Spleen (tissue), 11 donors: ENCODE measurements around the gene DGCR6L. TPM values are rescaled to one million over a fixed set of nuclear protein-coding genes. Genes with fewer than 3 reads are reported as not detected.
"Not testable (repeated sequence)": the region's sequence is repeated elsewhere in the genome, so short reads cannot be mapped to it uniquely, and the experiment has no call there.

Experiments used
- DNase-seq: peaks from one replicate; pipeline ENCODE4 v3.0.0-alpha.2; 2020
- H3K27ac ChIP-seq, 8 donors: fragments of 200-600 bp; sonication (generic) in 7 of 8; 1 replicate in 4 of 8; 2 replicates in 4 of 8; pipeline versions ENCODE4 v1.5.0 to v1.8.0; 2016 to 2021; ENCODE audit warnings: inconsistent platforms in 4 of 8, mild to moderate bottlenecking in 4 of 8, moderate library complexity in 1 of 8
- H3K27me3 ChIP-seq, 7 donors: fragments of 200-600 bp; sonication (generic) in 6 of 7; replicated peaks in 1 of 7; 1 replicate in 4 of 7; 2 replicates in 3 of 7; pipeline versions ENCODE4 v1.5.0 to v1.8.0; 2016 to 2021; ENCODE audit warnings: inconsistent platforms in 3 of 7, mild to moderate bottlenecking in 1 of 7
- H3K36me3 ChIP-seq, 6 donors: fragments of 200-600 bp; sonication (generic) in 5 of 6; 1 replicate in 4 of 6; 2 replicates in 2 of 6; pipeline versions ENCODE4 v1.5.0 to v1.8.0; 2016 to 2021; ENCODE audit warnings: inconsistent platforms in 2 of 6
- H3K4me1 ChIP-seq, 6 donors: fragments of 200-600 bp; sonication (generic) in 5 of 6; 1 replicate in 3 of 6; 2 replicates in 3 of 6; pipeline versions ENCODE4 v1.5.0 to v1.8.0; 2016 to 2021; ENCODE audit warnings: inconsistent platforms in 3 of 6
- H3K4me3 ChIP-seq, 8 donors: fragments of 200-600 bp; sonication (generic) in 7 of 8; 1 replicate in 4 of 8; 2 replicates in 4 of 8; pipeline versions ENCODE4 v1.5.0 to v1.8.0; 2016 to 2021; ENCODE audit warnings: inconsistent platforms in 4 of 8, mild to moderate bottlenecking in 4 of 8, moderate library complexity in 2 of 8
- H3K9me3 ChIP-seq, 8 donors: fragments of 200-600 bp; sonication (generic) in 7 of 8; 1 replicate in 4 of 8; 2 replicates in 4 of 8; pipeline versions ENCODE4 v1.5.0 to v1.8.0; 2016 to 2021; ENCODE audit warnings: inconsistent platforms in 4 of 8
- CTCF ChIP-seq, 11 experiments: fragments of 200-600 bp in 7 of 11; fragments of 450-650 bp in 4 of 11; sonication (generic) in 4 of 11; IDR thresholded peaks in 8 of 11; conservative IDR thresholded peaks in 3 of 11; 1 replicate in 7 of 11; 2 replicates in 4 of 11; pipeline versions ENCODE4 v1.4.0 to v1.8.0; 2016 to 2021; ENCODE audit warnings: antibody characterized with exemption in 11 of 11, inconsistent platforms in 4 of 11, mild to moderate bottlenecking in 1 of 11
- POLR2A ChIP-seq, 3 donors: fragments of 450-650 bp; IDR thresholded peaks; one replicate each; pipeline ENCODE4 v1.5.1; 2017; ENCODE audit warnings: antibody characterized with exemption in 3 of 3, mild to moderate bottlenecking in 1 of 3
- POLR2AphosphoS5 ChIP-seq, 3 donors: sonication (generic); formaldehyde crosslinking; IDR thresholded peaks; one replicate each; pipeline ENCODE4 v1.5.1; 2017; ENCODE audit warnings: antibody characterized with exemption in 3 of 3
- WGBS, 5 donors: extraction: QIAGEN DNeasy Blood & Tissue Kit in 3 of 5; methylation state at CpG; one replicate each; pipeline versions ENCODE4 v1.1.5 to v1.1.7; 2013 to 2018; 5-methylcytosine and 5-hydroxymethylcytosine counted together
- intact Hi-C: fragments of 100-400 bp; cut with DNase I; formaldehyde crosslinking; loops from one replicate; pipeline ENCODE4 v1.15.0; 2023; ENCODE audit warnings: low total_unique reads
- polyA plus RNA-seq, 3 donors: library from polyadenylated mRNA; stranded (reverse); fragments of 200-250 nt; gene quantifications; one replicate each; pipeline ENCODE4 v1.2.1, GENCODE V29; 2013
- total RNA-seq, 7 donors: library from RNA; depleted of rRNA in 3 of 7; stranded (reverse); fragments of >200 nt in 3 of 7; fragmentation: NEBNext Ultra II Directional in 4 of 7; extraction: Animal tissue kit (Norgen Biotek cat#: 25700) in 4 of 7; gene quantifications; one replicate each; pipeline versions ENCODE4 v1.1.0 to v1.2.1, GENCODE V29; 2016 to 2021
- donor health status: healthy with polysubstance abuse.
- donor health status: DM: no; HTN: no; CAD: no; lungs with moderate emphysema.
- donor health status: DM: no; HTN: no; CAD: no.
- donor health status: Bipolar disorder and iron deficiency.
- donor health status: healthy.
- donor health status: DM: no; HTN: no; CAD: no.
- donor health status: DM: yes; HTN: yes; CAD: no.

Gene DGCR6L
- total and polyA plus RNA-seq, 10 donors, result 25.6 to 70.0 (median 34.9) TPM

GRCh38 chr22:20336561-20336960 lies 16.7 kb upstream of the DGCR6L start:
- H3K27me3 ChIP-seq, intact Hi-C loops, H3K4me3 ChIP-seq, H3K27ac ChIP-seq, H3K9me3 ChIP-seq, DNase-seq, H3K4me1 ChIP-seq, H3K36me3 ChIP-seq: not testable (repeated sequence)
- 33 to 99% (median 98%) methylated on average over 1 of the region's 1 CpG; no CpG with 5 or more reads in 1 of the 5 donors for WGBS, 5 donors

- H3K9me3 ChIP-seq, H3K4me1 ChIP-seq, intact Hi-C loops, H3K36me3 ChIP-seq, DNase-seq, H3K4me3 ChIP-seq, H3K27me3 ChIP-seq: not testable (repeated sequence)
- H3K27ac ChIP-seq, result peak overlapping the region in 3 of 8 donors; percentile 21 to 48 (median 38)
- 37 to 65% (median 52%) methylated on average over 5 of the region's 5 CpGs for WGBS, 5 donors
These were observed 8.7 kb upstream of the DGCR6L start for GRCh38 chr22:20328569-20328930.

- H3K4me3 ChIP-seq, H3K27ac ChIP-seq, DNase-seq, H3K36me3 ChIP-seq, H3K27me3 ChIP-seq, H3K9me3 ChIP-seq, intact Hi-C loops: not testable (repeated sequence)
- 81 to 100% (median 88%) methylated on average over 1 of the region's 1 CpG; no CpG with 5 or more reads in 1 of the 5 donors for WGBS, 5 donors
- peaks cover 2 to 17% (median 7%) of the 10 kb centered on the region in 6 donors for H3K4me1 ChIP-seq
These were observed 6.1 kb upstream of the DGCR6L start for GRCh38 chr22:20325996-20326395.

- intact Hi-C loops, result no loop called here
- no peaks in the 10 kb centered on the region for H3K36me3 ChIP-seq
- peaks cover 7 to 30% (median 18%) of the 10 kb centered on the region in 6 donors for H3K4me1 ChIP-seq
- peaks cover 0 to 4% (median 0%) of the 10 kb centered on the region in 8 donors for H3K9me3 ChIP-seq
- no peak for DNase-seq
- TF ChIP-seq POLR2AphosphoS5 (IDR thresholded peaks at IDR 0.05), result no peak
- no peak for TF ChIP-seq POLR2A (IDR thresholded peaks at IDR 0.05)
- no peak for TF ChIP-seq CTCF (IDR thresholded peaks at IDR 0.05 in 8 of 11, conservative IDR thresholded peaks at IDR 0.05 in 3 of 11)
- 71 to 83% (median 76%) methylated on average over 5 of the region's 5 CpGs for WGBS, 5 donors
- peak overlapping the region in 3 of 8 donors; percentile 7 to 42 (median 15) for H3K27ac ChIP-seq
- no peak overlapping the region for H3K4me3 ChIP-seq
- H3K27me3 ChIP-seq, result no peaks in the 10 kb centered on the region
These were observed 4.3 kb upstream of the DGCR6L start for GRCh38 chr22:20324139-20324516.

GRCh38 chr22:20321552-20322211 lies 1.8 kb upstream of the DGCR6L start:
- H3K36me3 ChIP-seq, result not testable (repeated sequence)

GRCh38 chr22:20320659-20321551 lies 1.0 kb upstream of the DGCR6L start:
- peak; percentile 64 for DNase-seq
- WGBS, 5 donors, result 42 to 53% (median 51%) methylated on average over 18 to 20 of the region's 20 CpGs
- intact Hi-C loops, H3K27me3 ChIP-seq, H3K36me3 ChIP-seq, H3K9me3 ChIP-seq: not testable (repeated sequence)
- peaks cover 11 to 60% (median 41%) of the 10 kb centered on the region in 6 donors for H3K4me1 ChIP-seq
- peak overlapping the region; percentile 75 to 93 (median 82) for H3K27ac ChIP-seq
- H3K4me3 ChIP-seq, result peak overlapping the region; percentile 84 to 98 (median 92)

More at GRCh38 chr22:20321552-20322211, 1.8 kb upstream of the DGCR6L start:
- 78 to 93% (median 83%) methylated on average over 4 to 7 of the region's 7 CpGs for WGBS, 5 donors
- peak; percentile 76 for DNase-seq
- peak overlapping the region in 1 of 8 donors; percentile 98 for H3K4me3 ChIP-seq
- H3K27me3 ChIP-seq, H3K9me3 ChIP-seq, intact Hi-C loops: not testable (repeated sequence)
- H3K27ac ChIP-seq, result peak overlapping the region in 2 of 8 donors; percentile 17 to 91
- peaks cover 11 to 55% (median 40%) of the 10 kb centered on the region in 6 donors for H3K4me1 ChIP-seq
